ENCODE measurements around the gene TRIM43.
"Not testable (repeated sequence)": the region's sequence is repeated elsewhere in the genome, so short reads cannot be mapped to it uniquely, and the experiment has no call there.

Gene TRIM43

DNA sequence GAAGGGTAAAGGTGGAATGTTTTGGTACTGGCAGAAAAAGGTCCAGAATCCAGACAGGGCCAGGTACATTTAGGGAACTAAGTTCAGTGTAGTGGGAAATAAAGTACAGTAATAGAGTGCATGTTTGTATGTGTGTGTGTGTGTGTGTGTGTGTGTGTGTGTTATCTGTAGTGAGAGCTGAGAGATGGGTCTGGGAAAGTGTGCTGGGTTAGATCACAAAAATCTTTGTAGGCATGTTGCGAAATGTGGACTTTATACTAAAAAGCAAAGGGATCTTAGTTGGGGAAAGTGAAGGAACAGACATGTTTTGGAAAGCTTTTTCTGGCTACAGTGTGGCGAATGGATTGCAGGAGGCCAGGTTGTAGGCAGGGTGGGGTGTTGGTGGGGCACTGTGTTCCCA is 53.5 kb downstream of the TRIM43 start:
- not testable (repeated sequence) for H3K4me1 ChIP-seq (ENCODE audit: insufficient read depth, poor library complexity, severe bottlenecking); DNase-seq (ENCODE audit: low spot score); ATAC-seq (ENCODE audit: low read depth); H3K9me3 ChIP-seq (ENCODE audit: severe bottlenecking); H3K27ac ChIP-seq (ENCODE audit: poor library complexity, severe bottlenecking); H3K4me3 ChIP-seq (ENCODE audit: severe bottlenecking); H3K27me3 ChIP-seq (ENCODE audit: insufficient read depth, poor library complexity, severe bottlenecking); H3K36me3 ChIP-seq (ENCODE audit: low read depth)

DNA sequence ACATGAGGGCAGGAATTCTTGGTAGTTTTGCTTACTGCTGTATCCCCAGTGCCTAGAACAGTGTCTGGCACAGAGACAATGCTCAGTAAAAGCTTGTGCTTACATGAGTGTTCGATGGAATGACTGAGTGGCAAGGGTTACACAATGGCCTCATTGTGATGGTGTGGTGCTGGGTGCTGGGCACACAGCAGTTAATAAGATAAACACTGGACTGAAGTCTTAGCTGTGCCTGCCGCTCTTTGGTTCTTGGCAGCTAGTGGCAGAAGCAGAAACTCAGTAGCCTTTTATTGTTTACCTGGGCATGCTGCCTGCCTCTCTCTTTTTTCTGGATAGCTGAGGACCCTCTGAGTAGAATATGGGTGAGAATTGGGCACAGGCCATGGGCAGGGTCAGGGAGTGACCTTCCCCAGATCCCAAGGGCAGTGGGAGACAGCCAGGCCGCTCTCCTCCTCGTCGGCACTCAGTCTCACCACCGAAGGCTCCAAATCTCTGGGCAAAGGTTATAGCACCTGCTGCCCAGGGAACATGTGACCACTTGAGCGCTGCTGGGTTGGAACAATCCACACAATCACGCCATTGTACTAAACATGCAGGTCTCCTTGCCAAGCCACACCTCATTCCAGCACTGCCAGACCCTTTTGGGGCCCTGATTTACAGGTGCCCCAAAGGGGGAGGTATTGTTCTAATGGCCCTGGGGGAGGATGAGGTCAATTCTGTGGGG is 54.6 kb downstream of the TRIM43 start:
- not testable (repeated sequence) for H3K4me3 ChIP-seq (ENCODE audit: severe bottlenecking); H3K9me3 ChIP-seq (ENCODE audit: severe bottlenecking); H3K27me3 ChIP-seq (ENCODE audit: insufficient read depth, poor library complexity, severe bottlenecking); H3K27ac ChIP-seq (ENCODE audit: poor library complexity, severe bottlenecking); H3K36me3 ChIP-seq (ENCODE audit: low read depth); H3K4me1 ChIP-seq (ENCODE audit: insufficient read depth, poor library complexity, severe bottlenecking); ATAC-seq (ENCODE audit: low read depth); DNase-seq (ENCODE audit: low spot score)

DNA sequence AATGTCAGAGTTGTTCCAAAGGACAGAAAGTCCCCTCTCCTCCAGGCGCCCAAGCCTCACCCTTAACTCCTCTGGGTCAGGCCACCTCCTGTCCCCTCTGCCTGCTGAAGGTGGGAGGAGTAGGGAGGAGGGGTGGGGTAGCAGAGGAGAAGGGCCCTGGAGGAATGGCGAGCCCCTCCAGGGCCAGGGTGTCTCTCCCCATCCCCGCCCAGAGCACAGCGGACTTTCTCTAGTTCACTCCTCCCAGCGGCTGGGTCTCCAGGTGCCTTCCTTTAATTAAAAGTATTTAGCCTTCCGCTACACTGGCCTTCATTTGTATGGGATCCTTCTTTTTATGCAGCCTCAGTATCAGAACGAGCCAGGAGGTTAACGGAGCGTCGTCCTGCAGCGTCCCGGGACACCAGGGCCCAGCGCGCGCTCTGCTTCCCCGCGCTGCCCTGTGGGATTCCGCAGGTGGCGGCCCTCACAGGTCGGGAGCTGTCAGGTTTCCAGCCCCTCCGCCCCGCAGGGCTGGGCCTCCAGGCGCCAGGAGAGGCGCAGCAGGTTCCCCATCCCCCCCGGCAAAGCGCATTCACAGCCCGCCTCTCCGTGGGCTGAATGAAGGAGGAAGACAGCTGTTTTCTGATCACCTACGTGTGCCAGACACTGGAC is 57.2 kb downstream of the TRIM43 start:
- not testable (repeated sequence) for ATAC-seq (ENCODE audit: low read depth)

More for the DNA sequence above, 57.2 kb downstream of the TRIM43 start:
- not testable (repeated sequence) for H3K4me1 ChIP-seq (ENCODE audit: insufficient read depth, poor library complexity, severe bottlenecking); H3K27me3 ChIP-seq (ENCODE audit: insufficient read depth, poor library complexity, severe bottlenecking); H3K27ac ChIP-seq (ENCODE audit: poor library complexity, severe bottlenecking); H3K9me3 ChIP-seq (ENCODE audit: severe bottlenecking); DNase-seq (ENCODE audit: low spot score); H3K36me3 ChIP-seq (ENCODE audit: low read depth); H3K4me3 ChIP-seq (ENCODE audit: severe bottlenecking)

Data from RWPE2 (cell line).